Measurements from ENCODE around the gene BCO2.

Gene BCO2

GRCh38 chr11:112260490-112260889 is 85.2 kb downstream of the BCO2 start, which contains the start of gene PLET1:
TSS of gene PLET1 (minus strand) at chr11:112260860. CDS start at chr11:112260589, 271 bp downstream.
- no peaks in the 10 kb centered on the region for H3K36me3 ChIP-seq (ENCODE audit: control insufficient read depth in 1 of 2, insufficient read depth in 2 of 2, low read length in 2 of 2)
- no peak within 1 kb of the TSS for H3K4me3 ChIP-seq (ENCODE audit: low read depth in 1 of 2, low read length in 2 of 2)
- H3K27me3 ChIP-seq (ENCODE audit: low read depth, low read length), result no peaks in the 10 kb centered on the region
- H3K9me3 ChIP-seq (ENCODE audit: control insufficient read depth in 1 of 2, low read length in 2 of 2), result no peaks in the 10 kb centered on the region
- H3K4me1 ChIP-seq (ENCODE audit: control insufficient read depth in 1 of 2, insufficient read depth in 2 of 2, low read length in 2 of 2), result no peaks in the 10 kb centered on the region
- no peak within 1 kb of the TSS for H3K27ac ChIP-seq (ENCODE audit: low read length)

- Histone ChIP-seq H3K4me1 (ENCODE audit: control insufficient read depth in 1 of 2, insufficient read depth in 2 of 2, low read length in 2 of 2) (no peaks in the 10 kb centered on the region), H3K9me3 (ENCODE audit: control insufficient read depth in 1 of 2, low read length in 2 of 2) (no peaks in the 10 kb centered on the region), H3K27ac (ENCODE audit: low read length) (no peak overlapping the region), H3K27me3 (ENCODE audit: low read depth, low read length) (no peaks in the 10 kb centered on the region), H3K4me3 (ENCODE audit: low read depth in 1 of 2, low read length in 2 of 2) (no peak overlapping the region), H3K36me3 (ENCODE audit: control insufficient read depth in 1 of 2, insufficient read depth in 2 of 2, low read length in 2 of 2) (no peaks in the 10 kb centered on the region)
Observed at GRCh38 chr11:112265659-112266409, 90.5 kb downstream of the BCO2 start.

GRCh38 chr11:112266410-112266778 is 91.1 kb downstream of the BCO2 start:
- Histone ChIP-seq H3K27ac (ENCODE audit: low read length) (no peak overlapping the region), H3K4me1 (ENCODE audit: control insufficient read depth in 1 of 2, insufficient read depth in 2 of 2, low read length in 2 of 2) (no peaks in the 10 kb centered on the region), H3K9me3 (ENCODE audit: control insufficient read depth in 1 of 2, low read length in 2 of 2) (no peaks in the 10 kb centered on the region), H3K27me3 (ENCODE audit: low read depth, low read length) (no peaks in the 10 kb centered on the region), H3K4me3 (ENCODE audit: low read depth in 1 of 2, low read length in 2 of 2) (no peak overlapping the region), H3K36me3 (ENCODE audit: control insufficient read depth in 1 of 2, insufficient read depth in 2 of 2, low read length in 2 of 2) (no peaks in the 10 kb centered on the region)

- Histone ChIP-seq H3K4me3 (ENCODE audit: low read depth in 1 of 2, low read length in 2 of 2) (no peak overlapping the region), H3K4me1 (ENCODE audit: control insufficient read depth in 1 of 2, insufficient read depth in 2 of 2, low read length in 2 of 2) (no peaks in the 10 kb centered on the region), H3K36me3 (ENCODE audit: control insufficient read depth in 1 of 2, insufficient read depth in 2 of 2, low read length in 2 of 2) (no peaks in the 10 kb centered on the region), H3K27me3 (ENCODE audit: low read depth, low read length) (no peaks in the 10 kb centered on the region), H3K27ac (ENCODE audit: low read length) (no peak overlapping the region), H3K9me3 (ENCODE audit: control insufficient read depth in 1 of 2, low read length in 2 of 2) (no peaks in the 10 kb centered on the region)
Observed at GRCh38 chr11:112267188-112267591, 91.9 kb downstream of the BCO2 start.

DNA sequence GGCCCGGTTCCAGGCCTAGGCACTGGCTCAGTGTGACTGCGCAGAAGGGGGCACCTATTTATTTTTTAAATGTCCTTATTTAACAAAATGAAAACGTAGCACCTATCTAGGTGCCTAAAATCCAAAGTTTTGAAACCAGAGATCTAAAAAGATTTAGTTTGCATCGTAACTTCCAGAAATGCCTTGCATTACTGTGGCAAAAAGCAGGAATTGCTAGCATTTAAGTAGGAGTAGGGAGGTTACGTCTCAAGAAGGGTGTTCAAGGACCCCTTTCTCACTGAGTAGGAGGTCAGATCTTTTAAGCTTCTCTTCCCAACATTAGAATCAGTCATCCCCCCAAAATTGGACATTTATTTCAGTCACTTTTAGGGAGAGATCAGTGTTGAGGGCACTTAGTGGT is 93.1 kb downstream of the BCO2 start:
- no peaks in the 10 kb centered on the region for H3K4me1 ChIP-seq (ENCODE audit: control insufficient read depth in 1 of 2, insufficient read depth in 2 of 2, low read length in 2 of 2)
- H3K27ac ChIP-seq (ENCODE audit: low read length), result no peak overlapping the region
- H3K27me3 ChIP-seq (ENCODE audit: low read depth, low read length), result no peaks in the 10 kb centered on the region
- no peaks in the 10 kb centered on the region for H3K9me3 ChIP-seq (ENCODE audit: control insufficient read depth in 1 of 2, low read length in 2 of 2)
- no peaks in the 10 kb centered on the region for H3K36me3 ChIP-seq (ENCODE audit: control insufficient read depth in 1 of 2, insufficient read depth in 2 of 2, low read length in 2 of 2)
- no peak overlapping the region for H3K4me3 ChIP-seq (ENCODE audit: low read depth in 1 of 2, low read length in 2 of 2)

Measured in muscle layer of duodenum (tissue), 2 donors.